NCI-H146 treated with DMSO at 0.1 percent for 48 hours (cell line): ENCODE results near the gene MCUR1.
"Not testable (repeated sequence)": the region's sequence is repeated elsewhere in the genome, so short reads cannot be mapped to it uniquely, and the experiment has no call there.

ENCODE experiments used
- DNase-seq: peaks from one replicate; lab custom pipeline; 2025; ENCODE audit not compliant: unreplicated experiment; lab: John Stamatoyannopoulos, UW

MCUR1 gene

GRCh38 chr6:13829419-13829818 lies 15.1 kb upstream of the MCUR1 start:
- not testable (repeated sequence) for DNase-seq

- not testable (repeated sequence) for DNase-seq
Measured at GRCh38 chr6:13828656-13829301, 14.4 kb upstream of the MCUR1 start.

GRCh38 chr6:13827032-13827431 lies 12.7 kb upstream of the MCUR1 start:
- no peak for DNase-seq

- no peak for DNase-seq
Measured at GRCh38 chr6:13825871-13826270, 11.5 kb upstream of the MCUR1 start.

GRCh38 chr6:13818341-13818740 lies 4.0 kb upstream of the MCUR1 start:
- DNase-seq = no peak

- DNase-seq = peak; percentile 2
Measured at GRCh38 chr6:13814938-13815575, 700 bp upstream of the MCUR1 start.

- peak; percentile 81 for DNase-seq
Measured at GRCh38 chr6:13813621-13814175, 659 bp downstream of the MCUR1 start.

- DNase-seq = peak; percentile 10
Measured at GRCh38 chr6:13813026-13813425, 1.3 kb downstream of the MCUR1 start.

- DNase-seq = no peak
Measured at GRCh38 chr6:13812359-13812642, 2.1 kb downstream of the MCUR1 start.

GRCh38 chr6:13811627-13812358 lies 2.6 kb downstream of the MCUR1 start:
- no peak for DNase-seq

GRCh38 chr6:13810688-13811446 lies 3.5 kb downstream of the MCUR1 start:
- no peak for DNase-seq

GRCh38 chr6:13808801-13809200 lies 5.6 kb downstream of the MCUR1 start:
- DNase-seq = no peak

- DNase-seq = no peak
Measured at GRCh38 chr6:13807696-13808095, 6.7 kb downstream of the MCUR1 start.

- no peak for DNase-seq
Measured at GRCh38 chr6:13803581-13803980, 10.8 kb downstream of the MCUR1 start.

- DNase-seq = no peak
Measured at GRCh38 chr6:13800615-13801014, 13.7 kb downstream of the MCUR1 start.

GRCh38 chr6:13796781-13797180 lies 17.6 kb downstream of the MCUR1 start:
- no peak for DNase-seq

GRCh38 chr6:13795041-13795750 lies 19.2 kb downstream of the MCUR1 start:
- peak; percentile 63 for DNase-seq

GRCh38 chr6:13794184-13794583 lies 20.2 kb downstream of the MCUR1 start:
- DNase-seq = no peak

- DNase-seq = no peak
Measured at GRCh38 chr6:13789746-13790145, 24.6 kb downstream of the MCUR1 start.

GRCh38 chr6:13788820-13789219 lies 25.5 kb downstream of the MCUR1 start:
- DNase-seq = no peak

- no peak for DNase-seq
Measured at GRCh38 chr6:13787137-13787536, 27.2 kb downstream of the MCUR1 start.
